SH-SY5Y (cell line): ENCODE measurements around the gene DNAJC1.

Experiments used
- GATA2 ChIP-seq: IDR thresholded peaks from 2 replicates; pipeline ENCODE4 v1.6.1; 2011; ENCODE audit warnings: mild to moderate bottlenecking, low read depth, low read length
- GATA3 ChIP-seq: IDR thresholded peaks from 2 replicates; pipeline ENCODE4 v1.6.1; 2011; ENCODE audit warnings: low read depth, mild to moderate bottlenecking, low read length, moderate library complexity

DNA sequence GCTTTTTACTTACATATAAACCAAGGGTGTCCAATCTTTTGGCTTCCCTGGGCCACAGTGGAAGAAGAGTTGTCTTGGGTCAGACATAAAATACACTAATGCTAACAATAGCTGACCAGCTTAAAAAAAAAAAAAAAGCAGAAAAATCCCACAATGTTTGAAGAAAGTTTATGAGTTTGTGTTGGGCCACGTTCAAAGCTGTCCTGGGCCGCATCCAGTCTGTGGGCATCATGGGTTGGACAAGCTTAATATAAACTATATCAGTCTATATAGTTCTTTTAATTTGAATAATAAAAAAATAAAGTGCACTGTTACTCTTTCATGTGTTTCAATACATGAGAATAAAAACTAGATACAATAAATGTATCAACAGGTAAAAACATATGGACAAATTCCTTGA, 179.9 kb downstream of the DNAJC1 start:
- TF ChIP-seq GATA2 (no peak), GATA3 (no peak)
